ENCODE results near the gene PER3. TPM values are rescaled to one million over a fixed set of nuclear protein-coding genes. Genes with fewer than 3 reads are reported as not detected.
"Not testable (repeated sequence)": the region's sequence is repeated elsewhere in the genome, so short reads cannot be mapped to it uniquely, and the experiment has no call there.

Gene PER3
- total RNA-seq, 4 donors from 2014 or later = 9.2 to 46.0 (median 19.1) TPM

GRCh38 chr1:7784492-7785071 is 491 bp downstream of the PER3 start:
- H3K27me3 ChIP-seq = no peaks in the 10 kb centered on the region
- peaks cover 45% of the 10 kb centered on the region for H3K36me3 ChIP-seq
- H3K4me3 ChIP-seq = peak overlapping the region; percentile 79
- H3K27ac ChIP-seq = peak overlapping the region; percentile 95
- no peak for TF ChIP-seq CTCF (IDR thresholded peaks at IDR 0.05)
- no peak for TF ChIP-seq POLR2AphosphoS5 (IDR thresholded peaks at IDR 0.05)
- peak in 1 of 2 donors; percentile 8 for TF ChIP-seq POLR2A (IDR thresholded peaks at IDR 0.05)
- TF ChIP-seq EP300 (IDR thresholded peaks at IDR 0.05) = no peak
- peak; percentile 79 to 84 for DNase-seq (ENCODE audit: low spot score in 2 of 2)
- WGBS = 39% methylated on average over 34 of the region's 52 CpGs
- H3K9me3 ChIP-seq = no peaks in the 10 kb centered on the region
- peaks cover 50% of the 10 kb centered on the region for H3K4me1 ChIP-seq

- DNase-seq (ENCODE audit: low spot score in 2 of 2) = no peak
- 73% methylated on average over 7 of the region's 7 CpGs for whole genome bisulfite sequencing
- H3K9me3 ChIP-seq = no peaks in the 10 kb centered on the region
- TF ChIP-seq EP300 (IDR thresholded peaks at IDR 0.05) (no peak), CTCF (IDR thresholded peaks at IDR 0.05) (no peak), POLR2A (IDR thresholded peaks at IDR 0.05) (no peak), POLR2AphosphoS5 (IDR thresholded peaks at IDR 0.05) (no peak)
- H3K4me1 ChIP-seq = peaks cover 50% of the 10 kb centered on the region
- peak overlapping the region; percentile 95 for H3K27ac ChIP-seq
- peaks cover 45% of the 10 kb centered on the region for H3K36me3 ChIP-seq
- H3K27me3 ChIP-seq = no peaks in the 10 kb centered on the region
- peak overlapping the region; percentile 79 for H3K4me3 ChIP-seq
Measured at GRCh38 chr1:7785108-7785507, 1.0 kb downstream of the PER3 start.

DNA sequence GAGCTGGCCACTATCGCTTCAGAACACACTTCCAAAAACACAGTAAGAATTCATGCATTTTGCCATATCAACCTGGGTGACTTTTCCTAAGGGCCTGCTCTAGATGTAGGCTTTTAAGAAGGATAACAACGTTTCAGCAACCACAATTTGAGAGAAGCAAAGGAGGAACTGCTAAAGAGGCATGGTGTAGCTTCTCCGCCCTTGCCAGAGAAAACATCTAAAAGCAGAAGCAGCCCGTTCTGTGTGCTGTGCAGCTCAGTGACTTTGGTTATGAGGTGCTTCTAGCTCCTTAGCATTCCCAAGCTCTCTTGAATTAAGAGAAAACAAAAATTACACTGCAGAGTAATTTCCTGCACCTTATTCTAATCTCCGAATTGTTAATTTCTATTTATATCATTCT is 2.7 kb downstream of the PER3 start:
- Histone ChIP-seq H3K27me3 (no peaks in the 10 kb centered on the region), H3K9me3 (no peaks in the 10 kb centered on the region), H3K4me3 (no peak overlapping the region), H3K4me1 (peaks cover 46% of the 10 kb centered on the region), H3K36me3 (peaks cover 48% of the 10 kb centered on the region), H3K27ac (no peak overlapping the region)
- WGBS = 56% methylated on average over 5 of the region's 5 CpGs
- DNase-seq (ENCODE audit: low spot score in 2 of 2) = no peak
- no peak for TF ChIP-seq POLR2A (IDR thresholded peaks at IDR 0.05)
- no peak for TF ChIP-seq POLR2AphosphoS5 (IDR thresholded peaks at IDR 0.05)
- no peak for TF ChIP-seq EP300 (IDR thresholded peaks at IDR 0.05)
- TF ChIP-seq CTCF (IDR thresholded peaks at IDR 0.05) = no peak

GRCh38 chr1:7789828-7790227 is 5.7 kb downstream of the PER3 start:
- no peak for DNase-seq (ENCODE audit: low spot score in 2 of 2)
- TF ChIP-seq EP300 (IDR thresholded peaks at IDR 0.05) (no peak), CTCF (IDR thresholded peaks at IDR 0.05) (no peak), POLR2A (IDR thresholded peaks at IDR 0.05) (no peak), POLR2AphosphoS5 (IDR thresholded peaks at IDR 0.05) (no peak)
- Histone ChIP-seq H3K27ac (no peak overlapping the region), H3K9me3 (no peaks in the 10 kb centered on the region), H3K4me3 (no peak overlapping the region), H3K36me3 (peaks cover 64% of the 10 kb centered on the region), H3K4me1 (peaks cover 24% of the 10 kb centered on the region), H3K27me3 (no peaks in the 10 kb centered on the region)
- WGBS = 60% methylated on average over 5 of the region's 5 CpGs

DNA sequence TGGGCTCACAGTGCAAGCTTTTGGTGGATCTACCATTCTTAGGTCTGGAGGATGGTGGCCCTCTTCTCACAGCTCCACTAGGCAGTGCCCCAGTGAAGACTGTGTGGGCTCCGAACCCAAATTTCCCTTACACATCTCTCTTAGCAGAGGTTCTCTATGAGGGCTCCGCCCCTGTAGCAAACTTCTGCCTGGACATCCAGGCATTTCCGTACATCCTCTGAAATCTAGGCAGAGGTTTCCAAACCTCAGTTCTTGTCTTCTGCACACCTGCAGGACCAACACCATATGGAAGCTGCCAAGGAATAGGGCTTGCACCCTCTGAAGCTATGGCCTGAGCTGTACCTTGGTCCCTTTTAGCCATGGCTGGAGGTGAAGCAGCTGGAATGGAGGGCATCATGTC is 6.9 kb downstream of the PER3 start:
- peaks cover 71% of the 10 kb centered on the region for H3K36me3 ChIP-seq
- 96% methylated on average over 3 of the region's 3 CpGs for WGBS
- DNase-seq (ENCODE audit: low spot score in 2 of 2); H3K27me3 ChIP-seq; H3K9me3 ChIP-seq; H3K4me3 ChIP-seq; H3K27ac ChIP-seq: not testable (repeated sequence)
- H3K4me1 ChIP-seq = peaks cover 13% of the 10 kb centered on the region

GRCh38 chr1:7795406-7795805 is 11.3 kb downstream of the PER3 start:
- no peak overlapping the region for H3K4me3 ChIP-seq
- DNase-seq (ENCODE audit: low spot score in 2 of 2) = no peak
- WGBS = 88% methylated on average over 12 of the region's 12 CpGs
- no peaks in the 10 kb centered on the region for H3K9me3 ChIP-seq
- H3K4me1 ChIP-seq = no peaks in the 10 kb centered on the region
- H3K27me3 ChIP-seq = no peaks in the 10 kb centered on the region
- TF ChIP-seq POLR2A (IDR thresholded peaks at IDR 0.05) (no peak), EP300 (IDR thresholded peaks at IDR 0.05) (no peak), POLR2AphosphoS5 (IDR thresholded peaks at IDR 0.05) (no peak), CTCF (IDR thresholded peaks at IDR 0.05) (no peak)
- no peak overlapping the region for H3K27ac ChIP-seq
- H3K36me3 ChIP-seq = peaks cover 72% of the 10 kb centered on the region
